Measurements from ENCODE around the gene LPCAT1.

Gene LPCAT1

GRCh38 chr5:1503241-1504068 lies 20.3 kb downstream of the LPCAT1 start:
- no peaks in the 10 kb centered on the region for H3K9me3 ChIP-seq (ENCODE audit: control insufficient read depth, low read length)
- peaks cover 3% of the 10 kb centered on the region for H3K36me3 ChIP-seq (ENCODE audit: control insufficient read depth, insufficient read depth, low read length, severe bottlenecking)
- H3K27me3 ChIP-seq (replicated peaks; ENCODE audit: control insufficient read depth, insufficient read depth, low read length), result no peaks in the 10 kb centered on the region
- H3K4me1 ChIP-seq (ENCODE audit: control insufficient read depth, insufficient read depth, low read length), result peaks cover 32% of the 10 kb centered on the region
- DNase-seq (ENCODE audit: low read depth), result no peak
- no peak overlapping the region for H3K4me3 ChIP-seq (ENCODE audit: low read length)
- H3K9ac ChIP-seq (ENCODE audit: low read length), result no peak overlapping the region

- H3K36me3 ChIP-seq (ENCODE audit: control insufficient read depth, insufficient read depth, low read length, severe bottlenecking), result peaks cover 3% of the 10 kb centered on the region
These were observed 21.0 kb downstream of the LPCAT1 start for GRCh38 chr5:1502737-1503120.

GRCh38 chr5:1502046-1502736 lies 21.6 kb downstream of the LPCAT1 start:
- no peak overlapping the region for H3K4me3 ChIP-seq (ENCODE audit: low read length)
- H3K36me3 ChIP-seq (ENCODE audit: control insufficient read depth, insufficient read depth, low read length, severe bottlenecking), result peaks cover 4% of the 10 kb centered on the region
- no peak for DNase-seq (ENCODE audit: low read depth)
- peaks cover 39% of the 10 kb centered on the region for H3K4me1 ChIP-seq (ENCODE audit: control insufficient read depth, insufficient read depth, low read length)
- no peaks in the 10 kb centered on the region for H3K9me3 ChIP-seq (ENCODE audit: control insufficient read depth, low read length)
- no peak overlapping the region for H3K9ac ChIP-seq (ENCODE audit: low read length)
- H3K27me3 ChIP-seq (replicated peaks; ENCODE audit: control insufficient read depth, insufficient read depth, low read length), result no peaks in the 10 kb centered on the region

More at GRCh38 chr5:1502737-1503120, 21.0 kb downstream of the LPCAT1 start:
- DNase-seq (ENCODE audit: low read depth), result no peak
- peaks cover 39% of the 10 kb centered on the region for H3K4me1 ChIP-seq (ENCODE audit: control insufficient read depth, insufficient read depth, low read length)
- no peaks in the 10 kb centered on the region for H3K27me3 ChIP-seq (replicated peaks; ENCODE audit: control insufficient read depth, insufficient read depth, low read length)
- no peak overlapping the region for H3K9ac ChIP-seq (ENCODE audit: low read length)
- no peak overlapping the region for H3K4me3 ChIP-seq (ENCODE audit: low read length)
- H3K9me3 ChIP-seq (ENCODE audit: control insufficient read depth, low read length), result no peaks in the 10 kb centered on the region

- Histone ChIP-seq H3K9ac (ENCODE audit: low read length) (no peak overlapping the region), H3K27me3 (replicated peaks; ENCODE audit: control insufficient read depth, insufficient read depth, low read length) (no peaks in the 10 kb centered on the region), H3K4me1 (ENCODE audit: control insufficient read depth, insufficient read depth, low read length) (peaks cover 39% of the 10 kb centered on the region), H3K9me3 (ENCODE audit: control insufficient read depth, low read length) (no peaks in the 10 kb centered on the region), H3K36me3 (ENCODE audit: control insufficient read depth, insufficient read depth, low read length, severe bottlenecking) (peaks cover 4% of the 10 kb centered on the region), H3K4me3 (ENCODE audit: low read length) (no peak overlapping the region)
- DNase-seq (ENCODE audit: low read depth), result no peak
These were observed 22.3 kb downstream of the LPCAT1 start for GRCh38 chr5:1501372-1502045.

- DNase-seq (ENCODE audit: low read depth), result no peak
- H3K4me1 ChIP-seq (ENCODE audit: control insufficient read depth, insufficient read depth, low read length), result peaks cover 39% of the 10 kb centered on the region
- H3K27me3 ChIP-seq (replicated peaks; ENCODE audit: control insufficient read depth, insufficient read depth, low read length), result no peaks in the 10 kb centered on the region
- H3K9ac ChIP-seq (ENCODE audit: low read length), result no peak overlapping the region
- H3K36me3 ChIP-seq (ENCODE audit: control insufficient read depth, insufficient read depth, low read length, severe bottlenecking), result peaks cover 4% of the 10 kb centered on the region
- no peak overlapping the region for H3K4me3 ChIP-seq (ENCODE audit: low read length)
- no peaks in the 10 kb centered on the region for H3K9me3 ChIP-seq (ENCODE audit: control insufficient read depth, low read length)
These were observed 23.2 kb downstream of the LPCAT1 start for GRCh38 chr5:1500411-1501091.

- Histone ChIP-seq H3K4me3 (ENCODE audit: low read length) (no peak overlapping the region), H3K36me3 (ENCODE audit: control insufficient read depth, insufficient read depth, low read length, severe bottlenecking) (peaks cover 4% of the 10 kb centered on the region), H3K27me3 (replicated peaks; ENCODE audit: control insufficient read depth, insufficient read depth, low read length) (no peaks in the 10 kb centered on the region), H3K9ac (ENCODE audit: low read length) (no peak overlapping the region), H3K4me1 (ENCODE audit: control insufficient read depth, insufficient read depth, low read length) (peaks cover 39% of the 10 kb centered on the region), H3K9me3 (ENCODE audit: control insufficient read depth, low read length) (no peaks in the 10 kb centered on the region)
- DNase-seq (ENCODE audit: low read depth), result no peak
These were observed 23.9 kb downstream of the LPCAT1 start for GRCh38 chr5:1499851-1500250.

- Histone ChIP-seq H3K9ac (ENCODE audit: low read length) (no peak overlapping the region), H3K9me3 (ENCODE audit: control insufficient read depth, low read length) (no peaks in the 10 kb centered on the region), H3K27me3 (replicated peaks; ENCODE audit: control insufficient read depth, insufficient read depth, low read length) (no peaks in the 10 kb centered on the region), H3K36me3 (ENCODE audit: control insufficient read depth, insufficient read depth, low read length, severe bottlenecking) (peaks cover 14% of the 10 kb centered on the region), H3K4me3 (ENCODE audit: low read length) (no peak overlapping the region), H3K4me1 (ENCODE audit: control insufficient read depth, insufficient read depth, low read length) (peaks cover 35% of the 10 kb centered on the region)
- DNase-seq (ENCODE audit: low read depth), result no peak
These were observed 24.9 kb downstream of the LPCAT1 start for GRCh38 chr5:1498623-1499416.

- Histone ChIP-seq H3K4me1 (ENCODE audit: control insufficient read depth, insufficient read depth, low read length) (peaks cover 27% of the 10 kb centered on the region), H3K4me3 (ENCODE audit: low read length) (no peak overlapping the region), H3K36me3 (ENCODE audit: control insufficient read depth, insufficient read depth, low read length, severe bottlenecking) (peaks cover 18% of the 10 kb centered on the region), H3K9ac (ENCODE audit: low read length) (no peak overlapping the region), H3K27me3 (replicated peaks; ENCODE audit: control insufficient read depth, insufficient read depth, low read length) (no peaks in the 10 kb centered on the region), H3K9me3 (ENCODE audit: control insufficient read depth, low read length) (no peaks in the 10 kb centered on the region)
- DNase-seq (ENCODE audit: low read depth), result no peak
These were observed 25.8 kb downstream of the LPCAT1 start for GRCh38 chr5:1497795-1498622.

- peaks cover 26% of the 10 kb centered on the region for H3K4me1 ChIP-seq (ENCODE audit: control insufficient read depth, insufficient read depth, low read length)
- H3K36me3 ChIP-seq (ENCODE audit: control insufficient read depth, insufficient read depth, low read length, severe bottlenecking), result peaks cover 21% of the 10 kb centered on the region
- DNase-seq (ENCODE audit: low read depth), result no peak
- H3K9me3 ChIP-seq (ENCODE audit: control insufficient read depth, low read length), result no peaks in the 10 kb centered on the region
- no peak overlapping the region for H3K9ac ChIP-seq (ENCODE audit: low read length)
- no peaks in the 10 kb centered on the region for H3K27me3 ChIP-seq (replicated peaks; ENCODE audit: control insufficient read depth, insufficient read depth, low read length)
- H3K4me3 ChIP-seq (ENCODE audit: low read length), result no peak overlapping the region
These were observed 26.4 kb downstream of the LPCAT1 start for GRCh38 chr5:1497242-1497777.

GRCh38 chr5:1495525-1495897 lies 28.2 kb downstream of the LPCAT1 start:
- Histone ChIP-seq H3K9me3 (ENCODE audit: control insufficient read depth, low read length) (no peaks in the 10 kb centered on the region), H3K9ac (ENCODE audit: low read length) (no peak overlapping the region), H3K4me3 (ENCODE audit: low read length) (no peak overlapping the region), H3K4me1 (ENCODE audit: control insufficient read depth, insufficient read depth, low read length) (peaks cover 20% of the 10 kb centered on the region), H3K27me3 (replicated peaks; ENCODE audit: control insufficient read depth, insufficient read depth, low read length) (no peaks in the 10 kb centered on the region), H3K36me3 (ENCODE audit: control insufficient read depth, insufficient read depth, low read length, severe bottlenecking) (peaks cover 34% of the 10 kb centered on the region)
- no peak for DNase-seq (ENCODE audit: low read depth)
